BLaER1 treated with 17β-estradiol and CSF1 and Interleukin-3, amounts not matched to agents 10 nM and 100 nM (cell line): ENCODE measurements around the gene PER2.

Source experiments
- H3K27ac ChIP-seq, 11 experiments: shearing (Covaris generic); formaldehyde crosslinking; 2 replicates each; pipeline ENCODE4 v1.8.1; 2022
- H3K27me3 ChIP-seq, 11 experiments: shearing (Covaris generic); formaldehyde crosslinking; 2 replicates each; pipeline ENCODE4 v1.8.1; 2022
- H3K36me3 ChIP-seq, 11 experiments: shearing (Covaris generic); formaldehyde crosslinking; 2 replicates each; pipeline ENCODE4 v1.8.1; 2022
- H3K4me1 ChIP-seq, 10 experiments: shearing (Covaris generic); formaldehyde crosslinking; 2 replicates each; pipeline ENCODE4 v1.8.1; 2022
- H3K4me2 ChIP-seq, 11 experiments: shearing (Covaris generic); formaldehyde crosslinking; 2 replicates each; pipeline ENCODE4 v1.8.1; 2022
- H3K4me3 ChIP-seq, 10 experiments: shearing (Covaris generic); formaldehyde crosslinking; 2 replicates each; pipeline ENCODE4 v1.8.1; 2022
- H3K9ac ChIP-seq, 11 experiments: shearing (Covaris generic); formaldehyde crosslinking; 2 replicates each; pipeline ENCODE4 v1.8.1; 2022
- H3K9me3 ChIP-seq, 11 experiments: shearing (Covaris generic); formaldehyde crosslinking; replicated peaks in 1 of 11; 2 replicates each; pipeline ENCODE4 v1.8.1; 2022
- H4K20me1 ChIP-seq, 11 experiments: shearing (Covaris generic); formaldehyde crosslinking; 2 replicates each; pipeline ENCODE4 v1.8.1; 2022
- Cebpa-rat ChIP-seq, 11 experiments: shearing (Covaris generic); IDR thresholded peaks; 2 replicates each; pipeline ENCODE4 v1.8.1; 2022

Gene PER2

GRCh38 chr2:238269741-238270140, 18.7 kb downstream of the PER2 start:
- Histone ChIP-seq H3K27ac (no peak overlapping the region), H3K9ac (no peak overlapping the region), H3K4me3 (no peak overlapping the region), H3K27me3 (no peaks in the 10 kb centered on the region), H3K9me3 (no peaks in the 10 kb centered on the region), H3K4me1 (peaks cover 3 to 7% (median 5%) of the 10 kb centered on the region in 10 experiments; a peak in 18 of 20 replicates), H4K20me1 (peaks cover 0 to 73% (median 12%) of the 10 kb centered on the region in 11 experiments; a peak in 7 of 22 replicates), H3K36me3 (peaks cover 67 to 100% (median 94%) of the 10 kb centered on the region in 11 experiments), H3K4me2 (no peak overlapping the region)
- no peak for TF ChIP-seq Cebpa-rat (IDR thresholded peaks at IDR 0.05)

DNA sequence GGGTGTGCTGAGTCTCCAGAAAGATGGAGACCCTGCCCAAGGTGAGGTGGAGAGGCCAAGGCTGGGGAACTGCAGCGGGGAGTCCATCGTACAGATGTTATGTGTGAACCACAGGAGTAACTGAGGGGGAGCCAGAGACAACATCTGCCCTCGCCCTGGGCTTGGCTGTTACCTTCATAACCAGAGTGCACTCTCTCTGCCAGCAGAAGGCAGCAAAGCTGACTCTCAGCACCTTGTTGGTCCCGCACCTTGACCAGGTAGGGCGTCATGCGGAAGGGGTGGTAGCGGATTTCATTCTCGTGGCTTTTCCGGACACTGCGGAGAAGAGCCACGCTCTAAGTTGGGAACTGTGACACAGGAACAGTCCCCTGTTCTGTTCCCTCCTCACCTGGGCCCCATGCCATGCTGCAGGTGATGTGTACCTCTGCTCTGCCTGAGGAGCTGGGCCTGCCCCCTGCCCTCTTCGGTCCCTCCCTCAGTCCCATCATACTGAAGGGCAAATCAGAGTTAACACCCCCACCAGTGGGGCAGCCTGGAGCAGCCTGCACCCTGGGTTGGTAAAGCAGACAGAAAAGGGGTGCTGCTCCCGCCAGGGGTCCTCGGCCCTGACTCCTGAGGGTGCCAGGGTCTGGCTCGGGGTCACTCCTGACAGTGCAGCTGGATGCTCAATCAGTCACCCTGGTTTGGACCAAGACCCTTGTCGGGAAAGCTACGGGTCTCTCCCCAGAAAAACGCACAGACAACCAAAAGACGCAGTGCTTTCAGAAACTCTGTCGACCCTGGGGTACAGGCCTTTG, 20.3 kb downstream of the PER2 start:
- no peak overlapping the region for H3K4me2 ChIP-seq
- no peak for TF ChIP-seq Cebpa-rat (IDR thresholded peaks at IDR 0.05)
- H3K9ac ChIP-seq = 0 out of 22 replicates have a peak overlapping the region, but pooled peaks of 1 of the 11 experiments have one; percentile 11
- H4K20me1 ChIP-seq = peaks cover 0 to 70% (median 12%) of the 10 kb centered on the region in 11 experiments; a peak in 11 of 22 replicates
- H3K4me1 ChIP-seq = peaks cover 19 to 23% (median 22%) of the 10 kb centered on the region in 10 experiments
- no peaks in the 10 kb centered on the region for H3K27me3 ChIP-seq
- no peaks in the 10 kb centered on the region for H3K9me3 ChIP-seq
- H3K27ac ChIP-seq = no peak overlapping the region
- H3K36me3 ChIP-seq = peaks cover 55 to 92% (median 78%) of the 10 kb centered on the region in 11 experiments
- no peak overlapping the region for H3K4me3 ChIP-seq

- peaks cover 50 to 91% (median 76%) of the 10 kb centered on the region in 11 experiments for H3K36me3 ChIP-seq
- H3K27me3 ChIP-seq = no peaks in the 10 kb centered on the region
- peaks cover 0 to 67% (median 12%) of the 10 kb centered on the region in 11 experiments; a peak in 11 of 22 replicates for H4K20me1 ChIP-seq
- no peak for TF ChIP-seq Cebpa-rat (IDR thresholded peaks at IDR 0.05)
- H3K4me3 ChIP-seq = no peak overlapping the region
- no peak overlapping the region for H3K27ac ChIP-seq
- no peak overlapping the region for H3K4me2 ChIP-seq
- H3K4me1 ChIP-seq = peaks cover 20 to 30% (median 28%) of the 10 kb centered on the region in 10 experiments
- 0 out of 22 replicates have a peak overlapping the region, but pooled peaks of 1 of the 11 experiments have one; percentile 11 for H3K9ac ChIP-seq
- no peaks in the 10 kb centered on the region for H3K9me3 ChIP-seq
Measured at GRCh38 chr2:238267341-238267710, 21.1 kb downstream of the PER2 start.

DNA sequence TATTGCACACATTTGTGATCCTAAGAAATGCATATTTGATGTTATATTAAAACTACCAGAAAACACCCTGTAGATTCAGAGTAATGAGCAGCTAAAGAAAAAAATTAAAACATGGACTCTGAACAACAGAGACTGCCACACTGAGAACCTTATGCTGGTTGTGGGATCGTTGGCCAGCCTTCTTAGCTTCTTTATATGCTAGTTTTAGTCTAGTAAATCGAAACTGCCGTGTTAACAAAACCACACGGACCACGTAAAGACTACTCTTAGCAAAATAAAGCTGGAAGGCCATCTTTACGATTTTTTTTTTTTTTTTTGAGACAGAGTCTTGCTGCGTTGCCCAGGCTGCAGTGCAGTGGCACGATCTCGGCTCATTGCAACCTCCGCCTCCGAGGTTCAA, 22.8 kb downstream of the PER2 start:
- H3K4me2 ChIP-seq = no peak overlapping the region
- no peak overlapping the region; a peak in 1 of 22 replicates for H3K9ac ChIP-seq
- peaks cover 20 to 47% (median 43%) of the 10 kb centered on the region in 10 experiments for H3K4me1 ChIP-seq

GRCh38 chr2:238264072-238264460, 24.3 kb downstream of the PER2 start:
- Histone ChIP-seq H3K27me3 (no peaks in the 10 kb centered on the region), H3K27ac (peak overlapping the region in 6 of 11 experiments; percentile 1 to 57 (median 18); a peak in 5 of 22 replicates), H3K9me3 (no peaks in the 10 kb centered on the region), H4K20me1 (peaks cover 0 to 51% (median 7%) of the 10 kb centered on the region in 11 experiments; a peak in 10 of 22 replicates), H3K4me2 (peak overlapping the region; percentile 48 to 87 (median 78)), H3K36me3 (peaks cover 48 to 87% (median 71%) of the 10 kb centered on the region in 11 experiments), H3K4me1 (peaks cover 20 to 62% (median 52%) of the 10 kb centered on the region in 10 experiments), H3K9ac (peak overlapping the region in 7 of 11 experiments; percentile 1 to 58 (median 34); a peak in 10 of 22 replicates), H3K4me3 (no peak overlapping the region)
- TF ChIP-seq Cebpa-rat (IDR thresholded peaks at IDR 0.05) = no peak

More for the DNA sequence above, 22.8 kb downstream of the PER2 start:
- H3K27ac ChIP-seq = no peak overlapping the region
- H3K4me3 ChIP-seq = no peak overlapping the region
- H4K20me1 ChIP-seq = peaks cover 0 to 58% (median 18%) of the 10 kb centered on the region in 11 experiments; a peak in 12 of 22 replicates
- no peaks in the 10 kb centered on the region for H3K27me3 ChIP-seq
- no peaks in the 10 kb centered on the region for H3K9me3 ChIP-seq
- no peak for TF ChIP-seq Cebpa-rat (IDR thresholded peaks at IDR 0.05)
- peaks cover 53 to 91% (median 74%) of the 10 kb centered on the region in 11 experiments for H3K36me3 ChIP-seq

DNA sequence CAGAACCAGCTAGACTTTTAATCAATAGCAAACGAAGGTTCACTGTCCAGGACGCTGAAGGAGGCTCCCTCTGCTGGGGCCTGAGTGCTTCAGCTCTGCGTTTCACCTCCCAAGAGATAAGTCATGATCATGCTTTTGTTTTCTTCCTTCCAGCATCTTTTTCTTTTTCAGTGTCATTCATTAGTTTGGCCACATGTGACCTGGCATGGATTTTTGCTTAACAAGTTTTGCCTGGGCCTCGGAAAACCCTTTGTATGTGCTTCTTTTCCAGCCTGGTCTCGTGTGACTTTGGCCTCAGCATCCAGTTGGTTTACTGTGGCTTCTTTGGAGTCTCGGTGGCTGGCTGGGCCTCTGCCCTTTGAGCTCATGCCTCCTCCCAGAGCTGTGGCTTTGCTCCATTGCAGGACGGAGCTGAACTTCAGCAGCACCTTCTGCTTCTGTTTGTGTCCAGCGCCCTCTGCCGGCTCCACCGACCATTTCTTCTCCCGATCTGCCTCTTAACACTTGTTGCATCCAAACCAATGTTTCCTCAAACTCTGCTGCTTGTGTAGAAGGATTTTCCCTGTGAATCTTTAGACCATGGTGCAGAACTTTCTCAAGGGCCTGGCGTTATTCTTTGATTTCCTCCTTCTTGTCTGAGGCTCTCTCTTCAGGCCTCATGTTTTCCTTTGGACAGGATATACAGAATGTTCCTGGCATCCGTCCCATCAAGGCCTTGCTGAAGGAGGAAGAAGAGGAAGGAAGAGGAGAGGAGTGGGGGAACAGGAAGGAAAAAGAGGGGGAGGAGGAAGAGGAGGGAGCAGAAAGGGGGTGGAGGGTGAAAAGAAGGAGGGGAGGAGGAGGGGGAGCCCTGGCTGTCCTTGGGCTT, 25.0 kb downstream of the PER2 start:
- Histone ChIP-seq H4K20me1 (peaks cover 0 to 53% (median 7%) of the 10 kb centered on the region in 11 experiments; a peak in 10 of 22 replicates), H3K36me3 (peaks cover 48 to 87% (median 72%) of the 10 kb centered on the region in 11 experiments), H3K27me3 (no peaks in the 10 kb centered on the region), H3K9ac (peak overlapping the region in 6 of 11 experiments; percentile 1 to 58 (median 36); a peak in 8 of 22 replicates), H3K27ac (peak overlapping the region in 4 of 11 experiments; percentile 13 to 57 (median 26); a peak in 4 of 22 replicates), H3K4me2 (peak overlapping the region; percentile 48 to 87 (median 78)), H3K9me3 (no peaks in the 10 kb centered on the region), H3K4me3 (no peak overlapping the region), H3K4me1 (peaks cover 20 to 67% (median 52%) of the 10 kb centered on the region in 10 experiments)
- no peak for TF ChIP-seq Cebpa-rat (IDR thresholded peaks at IDR 0.05)

GRCh38 chr2:238262496-238263122, 25.8 kb downstream of the PER2 start:
- Histone ChIP-seq H3K9ac (peak overlapping the region in 4 of 11 experiments; percentile 15 to 37 (median 32); a peak in 4 of 22 replicates), H3K4me3 (no peak overlapping the region), H3K27me3 (no peaks in the 10 kb centered on the region), H3K27ac (peak overlapping the region in 1 of 11 experiments; percentile 33; a peak in 2 of 22 replicates), H3K9me3 (no peaks in the 10 kb centered on the region), H3K36me3 (peaks cover 48 to 87% (median 72%) of the 10 kb centered on the region in 11 experiments), H4K20me1 (peaks cover 0 to 51% (median 7%) of the 10 kb centered on the region in 11 experiments; a peak in 10 of 22 replicates), H3K4me1 (peaks cover 20 to 67% (median 52%) of the 10 kb centered on the region in 10 experiments), H3K4me2 (peak overlapping the region in 4 of 11 experiments; percentile 48 to 87 (median 85); a peak in 5 of 22 replicates)
- TF ChIP-seq Cebpa-rat (IDR thresholded peaks at IDR 0.05) = no peak
